Measurements from ENCODE around the gene VPS29.

GRCh38 chr12:110508071-110508586 is 6.2 kb upstream of the VPS29 start:
- TF ChIP-seq, protein P1, sequence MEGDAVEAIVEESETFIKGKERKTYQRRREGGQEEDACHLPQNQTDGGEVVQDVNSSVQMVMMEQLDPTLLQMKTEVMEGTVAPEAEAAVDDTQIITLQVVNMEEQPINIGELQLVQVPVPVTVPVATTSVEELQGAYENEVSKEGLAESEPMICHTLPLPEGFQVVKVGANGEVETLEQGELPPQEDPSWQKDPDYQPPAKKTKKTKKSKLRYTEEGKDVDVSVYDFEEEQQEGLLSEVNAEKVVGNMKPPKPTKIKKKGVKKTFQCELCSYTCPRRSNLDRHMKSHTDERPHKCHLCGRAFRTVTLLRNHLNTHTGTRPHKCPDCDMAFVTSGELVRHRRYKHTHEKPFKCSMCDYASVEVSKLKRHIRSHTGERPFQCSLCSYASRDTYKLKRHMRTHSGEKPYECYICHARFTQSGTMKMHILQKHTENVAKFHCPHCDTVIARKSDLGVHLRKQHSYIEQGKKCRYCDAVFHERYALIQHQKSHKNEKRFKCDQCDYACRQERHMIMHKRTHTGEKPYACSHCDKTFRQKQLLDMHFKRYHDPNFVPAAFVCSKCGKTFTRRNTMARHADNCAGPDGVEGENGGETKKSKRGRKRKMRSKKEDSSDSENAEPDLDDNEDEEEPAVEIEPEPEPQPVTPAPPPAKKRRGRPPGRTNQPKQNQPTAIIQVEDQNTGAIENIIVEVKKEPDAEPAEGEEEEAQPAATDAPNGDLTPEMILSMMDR (IDR thresholded peaks at IDR 0.05 in 4 of 5, conservative IDR thresholded peaks at IDR 0.05 in 1 of 5): no peak
- TF ChIP-seq POLR2A (IDR thresholded peaks at IDR 0.05): no peak

Data from gastrocnemius medialis (tissue), 4 donors.